H1 (cell line): ENCODE results near the gene HNRNPU.

Experiments
- CTCF ChIP-seq, 3 experiments: IDR thresholded peaks; 1 replicate in 2 of 3; 2 replicates in 1 of 3; pipeline versions ENCODE4 v1.5.1 to v1.6.1; 2011; ENCODE audit warnings: low read length in 3 of 3, mild to moderate bottlenecking in 3 of 3, inconsistent platforms in 2 of 3, low read depth in 1 of 3, moderate library complexity in 1 of 3; ENCODE audit not compliant: insufficient read depth in 1 of 3; ENCODE audit errors: control extremely low read depth in 1 of 3
- GTF2F1 ChIP-seq: IDR thresholded peaks from 2 replicates; pipeline ENCODE4 v1.6.1; 2012; ENCODE audit warnings: low read depth, low read length, improper control_type of control experiment, borderline replicate concordance
- JUN ChIP-seq: IDR thresholded peaks from 2 replicates; pipeline ENCODE4 v1.6.1; 2011; ENCODE audit warnings: low read depth, mild to moderate bottlenecking, improper control_type of control experiment, low read length
- JUND ChIP-seq: IDR thresholded peaks from 2 replicates; pipeline ENCODE4 v1.6.1; 2011; ENCODE audit warnings: mild to moderate bottlenecking, improper control_type of control experiment, low read length
- MAFK ChIP-seq: IDR thresholded peaks from 2 replicates; pipeline ENCODE4 v1.6.1; 2012; ENCODE audit warnings: low read depth, mild to moderate bottlenecking, improper control_type of control experiment, low read length
- SRF ChIP-seq: IDR thresholded peaks from 2 replicates; pipeline ENCODE4 v1.6.1; 2011; ENCODE audit warnings: mild to moderate bottlenecking, low read depth, low read length, moderate library complexity
- SUZ12 ChIP-seq: fragments of 200-600 bp; sonication (generic); IDR thresholded peaks from 2 replicates; pipeline ENCODE4 v1.6.1; 2012; ENCODE audit warnings: mild to moderate bottlenecking, inconsistent platforms, low read length, moderate library complexity, mixed read lengths
- TF ChIP-seq, protein P1 (sequence below): fragments of 300-600 bp; sonication (generic); IDR thresholded peaks from 2 replicates; pipeline ENCODE4 v1.7.1; 2012; ENCODE audit warnings: low read length, moderate library complexity, mild to moderate bottlenecking, inconsistent platforms; ENCODE audit not compliant: insufficient replicate concordance

DNA sequence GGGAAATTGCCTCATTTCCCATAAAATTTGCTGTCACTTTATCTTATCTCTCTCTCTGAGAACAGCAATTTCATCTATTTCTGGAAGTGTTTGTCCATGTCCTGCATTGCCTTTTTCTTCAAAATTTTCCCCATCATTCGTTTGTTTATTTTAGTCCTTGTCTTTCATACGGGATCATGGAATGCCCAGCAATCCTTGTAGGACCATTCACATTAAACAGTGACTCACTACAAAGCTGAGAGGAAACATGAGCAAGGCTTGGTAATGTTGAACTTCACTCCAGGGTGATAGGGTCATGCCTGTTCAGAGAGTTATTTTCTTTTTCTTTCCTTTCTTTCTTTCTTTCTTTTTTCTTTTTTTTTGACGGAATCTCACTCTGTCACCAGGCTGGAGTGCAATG, 32.2 kb upstream of the HNRNPU start:
- no peak for TF ChIP-seq JUND
- TF ChIP-seq SUZ12, result no peak
- no peak for TF ChIP-seq GTF2F1
- no peak for TF ChIP-seq CTCF (IDR thresholded peaks at IDR 0.05; ENCODE audit: control extremely low read depth in 1 of 3, insufficient read depth in 1 of 3, low read depth in 1 of 3, low read length in 3 of 3)
- no peak for TF ChIP-seq MAFK
- TF ChIP-seq SRF, result no peak
- TF ChIP-seq, protein P1, sequence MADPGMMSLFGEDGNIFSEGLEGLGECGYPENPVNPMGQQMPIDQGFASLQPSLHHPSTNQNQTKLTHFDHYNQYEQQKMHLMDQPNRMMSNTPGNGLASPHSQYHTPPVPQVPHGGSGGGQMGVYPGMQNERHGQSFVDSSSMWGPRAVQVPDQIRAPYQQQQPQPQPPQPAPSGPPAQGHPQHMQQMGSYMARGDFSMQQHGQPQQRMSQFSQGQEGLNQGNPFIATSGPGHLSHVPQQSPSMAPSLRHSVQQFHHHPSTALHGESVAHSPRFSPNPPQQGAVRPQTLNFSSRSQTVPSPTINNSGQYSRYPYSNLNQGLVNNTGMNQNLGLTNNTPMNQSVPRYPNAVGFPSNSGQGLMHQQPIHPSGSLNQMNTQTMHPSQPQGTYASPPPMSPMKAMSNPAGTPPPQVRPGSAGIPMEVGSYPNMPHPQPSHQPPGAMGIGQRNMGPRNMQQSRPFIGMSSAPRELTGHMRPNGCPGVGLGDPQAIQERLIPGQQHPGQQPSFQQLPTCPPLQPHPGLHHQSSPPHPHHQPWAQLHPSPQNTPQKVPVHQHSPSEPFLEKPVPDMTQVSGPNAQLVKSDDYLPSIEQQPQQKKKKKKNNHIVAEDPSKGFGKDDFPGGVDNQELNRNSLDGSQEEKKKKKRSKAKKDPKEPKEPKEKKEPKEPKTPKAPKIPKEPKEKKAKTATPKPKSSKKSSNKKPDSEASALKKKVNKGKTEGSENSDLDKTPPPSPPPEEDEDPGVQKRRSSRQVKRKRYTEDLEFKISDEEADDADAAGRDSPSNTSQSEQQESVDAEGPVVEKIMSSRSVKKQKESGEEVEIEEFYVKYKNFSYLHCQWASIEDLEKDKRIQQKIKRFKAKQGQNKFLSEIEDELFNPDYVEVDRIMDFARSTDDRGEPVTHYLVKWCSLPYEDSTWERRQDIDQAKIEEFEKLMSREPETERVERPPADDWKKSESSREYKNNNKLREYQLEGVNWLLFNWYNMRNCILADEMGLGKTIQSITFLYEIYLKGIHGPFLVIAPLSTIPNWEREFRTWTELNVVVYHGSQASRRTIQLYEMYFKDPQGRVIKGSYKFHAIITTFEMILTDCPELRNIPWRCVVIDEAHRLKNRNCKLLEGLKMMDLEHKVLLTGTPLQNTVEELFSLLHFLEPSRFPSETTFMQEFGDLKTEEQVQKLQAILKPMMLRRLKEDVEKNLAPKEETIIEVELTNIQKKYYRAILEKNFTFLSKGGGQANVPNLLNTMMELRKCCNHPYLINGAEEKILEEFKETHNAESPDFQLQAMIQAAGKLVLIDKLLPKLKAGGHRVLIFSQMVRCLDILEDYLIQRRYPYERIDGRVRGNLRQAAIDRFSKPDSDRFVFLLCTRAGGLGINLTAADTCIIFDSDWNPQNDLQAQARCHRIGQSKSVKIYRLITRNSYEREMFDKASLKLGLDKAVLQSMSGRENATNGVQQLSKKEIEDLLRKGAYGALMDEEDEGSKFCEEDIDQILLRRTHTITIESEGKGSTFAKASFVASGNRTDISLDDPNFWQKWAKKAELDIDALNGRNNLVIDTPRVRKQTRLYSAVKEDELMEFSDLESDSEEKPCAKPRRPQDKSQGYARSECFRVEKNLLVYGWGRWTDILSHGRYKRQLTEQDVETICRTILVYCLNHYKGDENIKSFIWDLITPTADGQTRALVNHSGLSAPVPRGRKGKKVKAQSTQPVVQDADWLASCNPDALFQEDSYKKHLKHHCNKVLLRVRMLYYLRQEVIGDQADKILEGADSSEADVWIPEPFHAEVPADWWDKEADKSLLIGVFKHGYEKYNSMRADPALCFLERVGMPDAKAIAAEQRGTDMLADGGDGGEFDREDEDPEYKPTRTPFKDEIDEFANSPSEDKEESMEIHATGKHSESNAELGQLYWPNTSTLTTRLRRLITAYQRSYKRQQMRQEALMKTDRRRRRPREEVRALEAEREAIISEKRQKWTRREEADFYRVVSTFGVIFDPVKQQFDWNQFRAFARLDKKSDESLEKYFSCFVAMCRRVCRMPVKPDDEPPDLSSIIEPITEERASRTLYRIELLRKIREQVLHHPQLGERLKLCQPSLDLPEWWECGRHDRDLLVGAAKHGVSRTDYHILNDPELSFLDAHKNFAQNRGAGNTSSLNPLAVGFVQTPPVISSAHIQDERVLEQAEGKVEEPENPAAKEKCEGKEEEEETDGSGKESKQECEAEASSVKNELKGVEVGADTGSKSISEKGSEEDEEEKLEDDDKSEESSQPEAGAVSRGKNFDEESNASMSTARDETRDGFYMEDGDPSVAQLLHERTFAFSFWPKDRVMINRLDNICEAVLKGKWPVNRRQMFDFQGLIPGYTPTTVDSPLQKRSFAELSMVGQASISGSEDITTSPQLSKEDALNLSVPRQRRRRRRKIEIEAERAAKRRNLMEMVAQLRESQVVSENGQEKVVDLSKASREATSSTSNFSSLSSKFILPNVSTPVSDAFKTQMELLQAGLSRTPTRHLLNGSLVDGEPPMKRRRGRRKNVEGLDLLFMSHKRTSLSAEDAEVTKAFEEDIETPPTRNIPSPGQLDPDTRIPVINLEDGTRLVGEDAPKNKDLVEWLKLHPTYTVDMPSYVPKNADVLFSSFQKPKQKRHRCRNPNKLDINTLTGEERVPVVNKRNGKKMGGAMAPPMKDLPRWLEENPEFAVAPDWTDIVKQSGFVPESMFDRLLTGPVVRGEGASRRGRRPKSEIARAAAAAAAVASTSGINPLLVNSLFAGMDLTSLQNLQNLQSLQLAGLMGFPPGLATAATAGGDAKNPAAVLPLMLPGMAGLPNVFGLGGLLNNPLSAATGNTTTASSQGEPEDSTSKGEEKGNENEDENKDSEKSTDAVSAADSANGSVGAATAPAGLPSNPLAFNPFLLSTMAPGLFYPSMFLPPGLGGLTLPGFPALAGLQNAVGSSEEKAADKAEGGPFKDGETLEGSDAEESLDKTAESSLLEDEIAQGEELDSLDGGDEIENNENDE, result no peak
- no peak for TF ChIP-seq JUN
